IPS-18c (cell line): Measurements from ENCODE around the gene ANKRD13B.
"Not testable (repeated sequence)": the region's sequence is repeated elsewhere in the genome, so short reads cannot be mapped to it uniquely, and the experiment has no call there.

ENCODE experiments used
- H3K4me3 ChIP-seq: 2 replicates; pipeline ENCODE4 v1.7.0; 2013; ENCODE audit warnings: low read depth, mild to moderate bottlenecking, low read length, moderate library complexity; ENCODE audit not compliant: insufficient read depth
- H3K9me3 ChIP-seq: one replicate; pipeline ENCODE4 v1.6.1; 2013; ENCODE audit warnings: mild to moderate bottlenecking, low read length, moderate library complexity; ENCODE audit not compliant: control insufficient read depth, insufficient read depth

ANKRD13B gene

DNA sequence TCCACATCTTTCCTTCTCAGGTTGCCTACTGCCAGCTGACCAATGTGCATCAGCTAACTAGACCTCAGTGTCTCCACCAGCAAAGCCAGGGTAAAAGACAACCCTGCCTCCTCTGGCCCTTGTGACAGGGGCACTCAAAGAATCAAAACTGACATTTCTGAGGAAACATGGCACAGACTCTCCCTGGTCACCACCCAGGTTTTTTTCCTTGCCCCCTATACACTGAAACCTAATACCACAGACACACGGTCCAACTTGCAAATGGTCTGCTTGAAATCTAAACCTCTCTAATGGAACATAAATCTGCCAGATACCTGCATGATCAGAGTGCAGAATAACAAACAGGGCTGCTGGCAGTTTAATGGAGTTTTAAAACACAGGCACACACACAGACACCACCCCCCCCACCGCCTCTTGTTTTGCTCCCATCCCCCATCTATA, 49.3 kb downstream of the ANKRD13B start:
- no peak overlapping the region for H3K4me3 ChIP-seq
- no peaks in the 10 kb centered on the region for H3K9me3 ChIP-seq

DNA sequence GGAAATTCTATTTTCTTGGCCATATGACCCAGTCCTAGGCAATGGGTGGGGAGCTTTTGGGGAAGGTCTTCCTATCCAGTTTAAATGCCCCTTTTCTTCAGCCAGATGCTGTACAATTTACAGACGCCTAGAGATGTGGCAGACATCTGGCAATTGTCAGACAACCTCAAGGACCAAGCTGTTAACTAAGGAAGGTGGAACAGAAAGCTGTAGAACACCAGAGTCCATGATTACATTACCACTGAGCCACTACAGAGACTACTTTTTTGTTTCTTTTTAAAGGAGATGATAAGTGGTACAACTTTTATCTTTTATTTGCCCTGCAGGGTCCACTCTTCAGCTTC, 50.9 kb downstream of the ANKRD13B start:
- Histone ChIP-seq H3K9me3 (no peaks in the 10 kb centered on the region), H3K4me3 (no peak overlapping the region)

DNA sequence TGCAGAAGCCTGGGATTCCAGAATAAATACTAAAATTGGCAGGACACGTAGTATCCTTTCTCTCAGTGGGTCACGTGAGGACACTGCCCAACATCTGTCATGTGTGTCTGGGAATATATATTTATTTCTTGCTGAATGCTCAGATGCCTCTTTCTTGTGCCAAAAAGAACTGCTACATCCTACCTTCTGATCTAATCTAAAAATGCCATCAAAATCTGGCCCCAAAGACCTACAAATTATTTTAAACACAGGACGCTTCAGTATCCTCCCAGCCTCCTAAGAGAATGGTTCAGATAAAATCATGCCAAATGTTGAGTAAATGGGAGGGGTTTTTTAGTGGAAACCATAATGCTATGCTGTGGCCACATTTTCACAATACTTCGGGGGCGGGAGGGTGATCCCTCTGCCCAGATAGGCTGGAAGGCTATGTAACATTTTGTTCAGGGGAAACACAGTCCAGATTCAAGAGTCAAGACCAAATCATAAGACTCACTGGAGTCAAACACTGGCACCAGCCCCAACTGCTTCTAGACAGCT, 52.7 kb downstream of the ANKRD13B start:
- H3K4me3 ChIP-seq = no peak overlapping the region
- no peaks in the 10 kb centered on the region for H3K9me3 ChIP-seq

DNA sequence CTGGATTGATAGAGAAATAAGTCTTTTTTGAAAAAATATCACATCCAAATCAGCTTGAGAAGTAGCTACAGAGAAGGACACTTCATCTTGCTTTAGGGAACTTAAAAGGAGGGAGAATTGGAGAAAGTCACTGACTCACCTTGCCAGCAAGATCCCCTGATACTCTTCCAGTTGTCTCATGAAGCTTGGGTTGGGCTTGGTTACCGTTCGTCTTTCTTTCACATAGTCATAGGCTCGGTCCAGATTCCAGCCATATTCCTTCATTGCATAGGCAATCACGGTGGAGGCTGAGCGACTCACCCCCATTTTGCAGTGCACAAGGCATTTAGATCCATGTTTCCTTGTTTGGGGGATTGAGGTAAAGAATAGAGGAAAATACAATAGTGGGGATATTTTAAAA, 55.1 kb downstream of the ANKRD13B start:
- H3K4me3 ChIP-seq = no peak overlapping the region

DNA sequence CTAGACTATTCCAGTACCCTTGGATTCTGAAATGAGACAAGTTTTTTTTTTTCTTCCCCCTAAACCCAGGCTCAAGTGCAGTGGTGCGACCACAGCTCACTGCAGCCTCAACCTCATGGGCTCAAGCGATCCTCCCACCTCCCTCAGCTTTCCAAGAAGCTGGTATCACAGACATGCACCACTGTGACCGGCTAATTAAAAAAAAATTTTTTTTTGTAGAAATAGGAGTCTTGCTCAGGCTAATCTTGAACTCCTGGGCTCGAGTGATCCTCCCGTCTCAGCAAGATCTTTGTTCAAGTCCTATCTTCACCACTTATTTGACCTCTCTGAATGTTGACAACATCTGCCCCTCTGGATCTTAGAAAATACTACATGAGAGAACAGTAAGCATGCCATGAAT, 56.4 kb downstream of the ANKRD13B start:
- Histone ChIP-seq H3K4me3 (no peak overlapping the region), H3K9me3 (no peaks in the 10 kb centered on the region)

More for the DNA sequence above, 55.1 kb downstream of the ANKRD13B start:
- H3K9me3 ChIP-seq = no peaks in the 10 kb centered on the region

DNA sequence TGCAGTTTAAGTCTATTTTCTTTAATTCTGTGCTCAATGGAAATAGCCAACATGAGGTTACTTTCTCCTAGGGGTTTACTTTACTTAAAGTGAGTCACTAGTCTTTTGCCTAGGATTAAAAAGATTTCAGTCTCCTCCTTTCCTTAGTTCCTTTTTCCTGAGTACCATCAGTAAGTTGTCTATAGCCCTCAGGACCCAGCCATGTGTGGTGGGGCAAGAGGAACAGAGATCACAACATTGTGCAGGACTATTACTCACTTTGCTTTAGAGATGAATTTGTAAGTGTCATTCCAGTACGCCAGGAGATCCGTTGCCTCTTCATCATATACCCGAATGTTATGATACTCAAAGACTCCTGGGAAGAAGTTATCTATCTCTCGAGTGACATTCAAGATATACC, 57.5 kb downstream of the ANKRD13B start:
- Histone ChIP-seq H3K4me3 (no peak overlapping the region), H3K9me3 (no peaks in the 10 kb centered on the region)

DNA sequence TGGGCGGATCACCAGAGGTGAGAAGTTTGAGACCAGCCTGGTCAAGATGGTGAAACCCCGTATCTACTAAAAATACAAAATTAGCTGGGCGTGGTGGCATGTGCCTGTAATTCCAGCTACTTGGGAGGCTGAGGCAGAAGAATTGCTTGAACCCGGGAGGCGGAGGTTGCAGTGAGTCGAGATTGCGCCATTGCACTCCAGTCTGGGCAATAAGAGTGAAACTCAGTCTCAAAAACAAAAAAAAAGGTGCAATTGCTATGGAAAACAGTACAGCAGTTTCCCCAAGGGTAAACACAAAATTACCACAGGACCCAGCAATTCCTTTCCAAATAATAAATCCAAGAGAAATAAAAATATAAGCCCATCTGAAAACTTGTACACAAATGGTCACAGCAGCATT, 59.0 kb downstream of the ANKRD13B start:
- H3K4me3 ChIP-seq = not testable (repeated sequence)

DNA sequence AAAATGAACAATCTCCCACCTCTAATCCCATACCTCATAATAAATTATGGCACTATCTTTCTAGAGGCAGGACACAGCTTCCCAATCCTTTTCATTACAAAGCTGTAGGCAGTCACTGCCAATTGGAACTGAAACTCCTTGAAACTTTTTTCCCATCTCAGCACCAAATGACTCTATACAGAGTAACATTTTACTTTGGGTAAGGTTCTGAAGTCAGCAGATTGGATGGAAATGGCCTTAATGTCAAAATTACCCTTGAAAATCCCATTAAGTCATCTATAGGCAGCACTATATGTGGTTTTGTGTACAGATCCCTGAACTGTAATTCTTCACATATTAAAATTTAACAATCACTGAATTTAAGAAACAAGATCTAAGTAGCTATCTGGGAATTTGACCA, 60.0 kb downstream of the ANKRD13B start:
- no peak overlapping the region for H3K4me3 ChIP-seq
- H3K9me3 ChIP-seq = no peaks in the 10 kb centered on the region

More for the DNA sequence above, 59.0 kb downstream of the ANKRD13B start:
- H3K9me3 ChIP-seq = not testable (repeated sequence)

DNA sequence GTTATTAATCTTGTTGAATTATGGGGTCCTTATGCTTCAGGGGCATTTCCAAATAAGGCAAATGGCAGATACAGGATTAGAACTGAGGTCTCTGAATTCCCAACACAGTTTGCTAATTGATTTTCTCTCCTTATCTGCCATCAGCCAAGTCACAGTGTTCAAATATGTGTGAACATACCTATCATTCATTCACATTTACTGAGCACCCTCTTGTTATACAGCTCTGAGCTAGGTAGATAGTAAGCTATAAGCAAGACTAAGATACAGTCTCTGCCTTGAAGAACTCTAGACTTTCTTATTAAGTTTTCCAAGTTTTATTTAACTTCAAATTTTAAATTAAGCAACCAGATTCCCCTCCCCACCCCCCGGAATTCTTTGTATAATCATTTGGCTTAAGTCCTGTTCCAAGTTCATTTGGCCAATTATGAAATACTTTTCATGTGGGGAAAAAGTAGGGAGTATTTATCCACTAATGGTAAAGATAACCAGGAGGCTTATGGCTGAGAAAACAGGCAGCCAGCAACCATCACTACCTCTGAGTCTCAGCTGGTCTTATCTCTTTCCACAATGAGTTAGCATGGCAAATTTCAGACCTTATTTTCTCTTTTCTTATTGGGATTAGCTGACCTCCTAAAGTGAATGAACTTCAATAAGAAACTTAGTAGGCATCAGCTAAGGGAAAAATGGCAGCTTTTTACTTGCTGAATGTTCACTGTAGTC, 61.2 kb downstream of the ANKRD13B start:
- H3K9me3 ChIP-seq = no peaks in the 10 kb centered on the region
- no peak overlapping the region for H3K4me3 ChIP-seq

DNA sequence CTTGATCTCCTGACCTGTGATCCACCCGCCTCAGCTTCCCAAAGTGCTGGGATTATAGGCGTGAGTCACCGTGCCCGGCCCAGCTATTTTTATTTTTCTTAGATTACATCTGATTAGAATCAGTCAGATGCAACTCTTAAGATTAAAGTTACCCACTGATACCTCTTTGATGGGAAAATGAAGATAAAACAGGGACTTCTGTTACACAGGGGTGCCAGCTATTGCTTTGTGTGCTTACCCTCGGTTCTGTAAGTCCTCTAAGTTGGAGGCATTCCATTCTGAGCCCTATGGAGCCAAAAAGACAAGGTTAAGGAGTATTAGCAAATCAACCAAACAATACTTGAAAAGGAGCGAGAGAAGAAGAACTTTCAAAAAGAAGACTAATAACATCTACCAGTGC, 62.4 kb downstream of the ANKRD13B start:
- no peak overlapping the region for H3K4me3 ChIP-seq
- no peaks in the 10 kb centered on the region for H3K9me3 ChIP-seq

DNA sequence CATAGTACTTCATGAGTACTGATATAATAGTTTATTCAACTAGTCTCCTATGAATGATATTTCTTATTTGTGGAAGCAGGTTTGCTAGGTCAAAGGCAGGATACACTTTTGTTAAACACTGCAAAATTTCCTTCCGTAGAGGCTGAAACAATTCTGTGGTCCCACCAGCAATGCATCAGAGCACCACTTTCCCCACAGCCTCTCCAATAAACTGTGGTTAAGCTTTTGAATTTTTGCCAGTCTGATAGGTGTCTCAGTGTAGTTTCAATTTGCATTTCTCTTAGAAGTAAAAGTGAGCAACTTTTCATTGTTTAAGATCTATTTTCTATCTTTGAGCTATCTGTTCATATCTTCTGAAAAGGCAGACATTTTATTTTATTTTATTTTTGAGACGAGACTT, 66.2 kb downstream of the ANKRD13B start:
- Histone ChIP-seq H3K4me3 (no peak overlapping the region), H3K9me3 (no peaks in the 10 kb centered on the region)

DNA sequence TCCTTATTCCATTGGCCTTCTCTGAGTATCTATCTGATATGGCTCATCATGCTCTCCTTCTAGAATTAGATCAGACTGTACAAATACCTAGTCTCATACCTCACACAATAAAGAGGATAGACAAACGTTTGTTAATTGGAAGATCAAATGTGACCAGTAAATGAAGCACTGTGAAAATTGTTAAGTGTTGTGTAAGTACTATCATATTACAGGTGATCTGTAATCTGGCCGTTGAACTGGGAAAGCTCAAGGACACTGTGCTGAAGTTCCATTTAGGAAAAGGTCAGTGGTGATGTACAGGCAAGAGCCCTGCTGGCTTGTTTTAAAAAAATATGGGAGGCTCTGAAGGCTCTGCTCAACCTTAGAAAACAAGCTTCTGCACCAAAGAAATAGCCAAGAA, 68.3 kb downstream of the ANKRD13B start:
- no peak overlapping the region for H3K4me3 ChIP-seq
- no peaks in the 10 kb centered on the region for H3K9me3 ChIP-seq

DNA sequence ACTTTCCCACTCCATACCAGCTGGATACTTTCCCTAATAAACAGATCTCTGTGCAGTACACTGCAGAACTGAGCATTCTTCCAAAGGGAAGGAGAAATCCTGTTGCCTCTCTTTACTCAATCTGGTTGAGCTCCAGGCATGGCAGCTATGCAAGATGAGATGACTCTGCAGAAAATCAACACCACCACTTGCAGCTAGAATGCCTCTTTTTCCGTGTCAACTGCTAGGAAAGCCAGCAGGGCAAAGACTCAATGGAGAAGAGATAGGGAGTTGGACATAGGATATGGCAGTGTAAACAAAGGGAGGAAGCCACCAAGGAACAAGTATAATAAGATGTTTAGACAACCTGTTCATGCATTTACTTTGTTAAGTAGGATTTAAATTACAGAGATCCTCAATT, 70.2 kb downstream of the ANKRD13B start:
- Histone ChIP-seq H3K9me3 (no peaks in the 10 kb centered on the region), H3K4me3 (no peak overlapping the region)
